HG02763 (cell line): Measurements from ENCODE around the gene KCNMB2.
"Not testable (repeated sequence)": the region's sequence is repeated elsewhere in the genome, so short reads cannot be mapped to it uniquely, and the experiment has no call there.

ENCODE experiments used
- ATAC-seq: cut with Tn5 transposase; IDR thresholded peaks from one replicate; pipeline ENCODE4 v1.9.1; 2021; ENCODE audit warnings: mild to moderate bottlenecking, moderate library complexity; ENCODE audit not compliant: unreplicated experiment

The KCNMB2 gene

GRCh38 chr3:178849199-178849910 is 313.1 kb downstream of the KCNMB2 start:
- no peak for ATAC-seq

GRCh38 chr3:178850450-178851190 is 314.4 kb downstream of the KCNMB2 start:
- no peak for ATAC-seq

DNA sequence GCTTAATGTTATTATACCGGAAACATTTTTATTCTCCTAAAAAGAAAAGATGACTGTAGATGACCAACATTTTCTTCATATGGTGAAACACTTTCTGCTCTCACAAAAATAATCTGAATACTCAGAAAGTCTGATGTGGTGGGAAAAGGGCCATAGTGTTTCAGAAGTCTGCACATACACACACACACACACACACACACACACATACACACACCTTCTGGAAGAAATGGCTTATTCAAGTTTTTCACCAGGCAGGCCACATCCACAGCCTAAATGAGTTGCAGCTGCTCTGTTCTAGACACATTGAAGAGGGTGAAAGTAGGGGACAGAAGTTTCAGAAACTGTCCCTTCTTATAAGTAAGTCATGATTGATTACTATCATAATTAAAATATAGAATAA is 315.3 kb downstream of the KCNMB2 start:
- no peak for ATAC-seq

- no peak for ATAC-seq
Observed at GRCh38 chr3:178856804-178857203, 320.6 kb downstream of the KCNMB2 start.

- no peak for ATAC-seq
Observed at GRCh38 chr3:178859386-178859785, 323.1 kb downstream of the KCNMB2 start.

DNA sequence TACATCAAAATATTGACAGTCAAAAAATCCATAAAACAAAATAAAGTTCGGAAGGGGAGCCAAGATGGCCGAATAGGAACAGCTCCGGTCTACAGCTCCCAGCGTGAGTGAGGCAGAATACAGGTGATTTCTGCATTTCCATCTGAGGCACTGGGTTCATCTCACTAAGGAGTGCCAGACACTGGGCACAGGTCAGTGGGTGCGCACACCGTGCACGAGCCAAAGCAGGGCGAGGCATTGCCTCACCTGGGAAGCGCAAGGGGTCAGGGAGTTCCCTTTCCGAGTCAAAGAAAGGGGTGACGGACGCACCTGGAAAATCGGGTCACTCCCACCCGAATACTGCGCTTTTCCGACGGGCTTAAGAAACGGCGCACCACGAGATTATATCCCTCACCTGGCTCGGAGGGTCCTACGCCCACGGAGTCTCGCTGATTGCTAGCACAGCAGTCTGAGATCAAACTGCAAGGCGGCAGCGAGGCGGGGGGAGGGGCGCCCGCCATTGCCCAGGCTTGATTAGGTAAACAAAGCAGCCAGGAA is 323.7 kb downstream of the KCNMB2 start:
- ATAC-seq: not testable (repeated sequence)

GRCh38 chr3:178868681-178869080 is 332.4 kb downstream of the KCNMB2 start:
- ATAC-seq: no peak

GRCh38 chr3:178870085-178870484 is 333.8 kb downstream of the KCNMB2 start:
- no peak for ATAC-seq

GRCh38 chr3:178875157-178875556 is 338.9 kb downstream of the KCNMB2 start:
- no peak for ATAC-seq

GRCh38 chr3:178875836-178876235 is 339.6 kb downstream of the KCNMB2 start:
- ATAC-seq: no peak

- ATAC-seq: no peak
Observed at GRCh38 chr3:178880274-178880673, 344.0 kb downstream of the KCNMB2 start.
